Stomach (tissue), 4 donors: Measurements from ENCODE around the gene SPATA22.
"Not testable (repeated sequence)": the region's sequence is repeated elsewhere in the genome, so short reads cannot be mapped to it uniquely, and the experiment has no call there.

Experiments
- POLR2AphosphoS5 ChIP-seq, 3 donors: sonication (generic); formaldehyde crosslinking; IDR thresholded peaks; one replicate each; pipeline ENCODE4 v1.6.1; 2016; ENCODE audit warnings: antibody characterized with exemption in 3 of 3
- TF ChIP-seq, protein P1 (sequence below), 7 experiments: fragments of 450-650 bp in 4 of 7; fragments of 200-600 bp in 3 of 7; sonication (generic) in 3 of 7; IDR thresholded peaks; one replicate each; pipeline ENCODE4 v1.5.1; 2016 to 2019; ENCODE audit warnings: antibody characterized with exemption in 7 of 7, control low read depth in 2 of 7, mild to moderate bottlenecking in 1 of 7

DNA sequence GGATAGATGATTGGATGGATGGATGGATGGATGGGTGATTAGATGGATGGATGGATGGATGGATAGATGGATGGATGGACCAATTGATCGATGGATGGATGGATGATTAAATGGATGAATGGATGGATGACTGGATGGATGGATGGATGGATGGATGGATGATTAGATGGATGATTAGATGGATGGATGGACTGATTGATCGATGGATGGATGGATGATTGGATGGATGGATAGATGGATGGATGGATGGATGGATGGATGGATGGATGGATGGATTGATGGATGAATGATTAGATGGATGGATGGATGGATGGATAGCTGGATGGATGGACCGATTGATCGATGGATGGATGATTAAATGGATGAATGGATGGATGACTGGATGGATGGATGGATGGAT is 47.9 kb upstream of the SPATA22 start:
- TF ChIP-seq, protein P1, sequence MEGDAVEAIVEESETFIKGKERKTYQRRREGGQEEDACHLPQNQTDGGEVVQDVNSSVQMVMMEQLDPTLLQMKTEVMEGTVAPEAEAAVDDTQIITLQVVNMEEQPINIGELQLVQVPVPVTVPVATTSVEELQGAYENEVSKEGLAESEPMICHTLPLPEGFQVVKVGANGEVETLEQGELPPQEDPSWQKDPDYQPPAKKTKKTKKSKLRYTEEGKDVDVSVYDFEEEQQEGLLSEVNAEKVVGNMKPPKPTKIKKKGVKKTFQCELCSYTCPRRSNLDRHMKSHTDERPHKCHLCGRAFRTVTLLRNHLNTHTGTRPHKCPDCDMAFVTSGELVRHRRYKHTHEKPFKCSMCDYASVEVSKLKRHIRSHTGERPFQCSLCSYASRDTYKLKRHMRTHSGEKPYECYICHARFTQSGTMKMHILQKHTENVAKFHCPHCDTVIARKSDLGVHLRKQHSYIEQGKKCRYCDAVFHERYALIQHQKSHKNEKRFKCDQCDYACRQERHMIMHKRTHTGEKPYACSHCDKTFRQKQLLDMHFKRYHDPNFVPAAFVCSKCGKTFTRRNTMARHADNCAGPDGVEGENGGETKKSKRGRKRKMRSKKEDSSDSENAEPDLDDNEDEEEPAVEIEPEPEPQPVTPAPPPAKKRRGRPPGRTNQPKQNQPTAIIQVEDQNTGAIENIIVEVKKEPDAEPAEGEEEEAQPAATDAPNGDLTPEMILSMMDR (IDR thresholded peaks at IDR 0.05), result not testable (repeated sequence)
- not testable (repeated sequence) for TF ChIP-seq POLR2AphosphoS5 (IDR thresholded peaks at IDR 0.05)
